ENCODE results near the gene RNF175. TPM values are rescaled to one million over a fixed set of nuclear protein-coding genes. Genes with fewer than 3 reads are reported as not detected.

The RNF175 gene
- total RNA-seq, 1 experiment from 2014 or later: not detected

GRCh38 chr4:153785910-153786721 lies 26.3 kb upstream of the RNF175 start:
- DNase-seq (ENCODE audit: low read depth): no peak

GRCh38 chr4:153784166-153784699 lies 24.4 kb upstream of the RNF175 start:
- DNase-seq (ENCODE audit: low read depth): no peak

GRCh38 chr4:153782581-153782980 lies 22.8 kb upstream of the RNF175 start:
- no peak for DNase-seq (ENCODE audit: low read depth)

GRCh38 chr4:153781717-153782416 lies 22.0 kb upstream of the RNF175 start:
- DNase-seq (ENCODE audit: low read depth): no peak

- DNase-seq (ENCODE audit: low read depth): no peak
These were observed 21.5 kb upstream of the RNF175 start for GRCh38 chr4:153781280-153781679.

- DNase-seq (ENCODE audit: low read depth): no peak
These were observed 21.1 kb upstream of the RNF175 start for GRCh38 chr4:153780876-153781275.

GRCh38 chr4:153780221-153780620 lies 20.4 kb upstream of the RNF175 start:
- DNase-seq (ENCODE audit: low read depth): no peak

GRCh38 chr4:153778383-153778782 lies 18.6 kb upstream of the RNF175 start:
- DNase-seq (ENCODE audit: low read depth): no peak

GRCh38 chr4:153777421-153777820 lies 17.6 kb upstream of the RNF175 start:
- DNase-seq (ENCODE audit: low read depth): no peak

- no peak for DNase-seq (ENCODE audit: low read depth)
These were observed 16.8 kb upstream of the RNF175 start for GRCh38 chr4:153776601-153777000.

GRCh38 chr4:153773236-153773690 lies 13.4 kb upstream of the RNF175 start:
- no peak for DNase-seq (ENCODE audit: low read depth)

- DNase-seq (ENCODE audit: low read depth): no peak
These were observed 11.2 kb upstream of the RNF175 start for GRCh38 chr4:153771046-153771445.

GRCh38 chr4:153766758-153767157 lies 6.9 kb upstream of the RNF175 start:
- DNase-seq (ENCODE audit: low read depth): no peak

GRCh38 chr4:153765894-153766293 lies 6.1 kb upstream of the RNF175 start:
- DNase-seq (ENCODE audit: low read depth): no peak

GRCh38 chr4:153764601-153765368 lies 5.0 kb upstream of the RNF175 start:
- DNase-seq (ENCODE audit: low read depth): no peak

- DNase-seq (ENCODE audit: low read depth): no peak
These were observed 3.6 kb upstream of the RNF175 start for GRCh38 chr4:153763404-153763803.

GRCh38 chr4:153758688-153759406 lies 977 bp downstream of the RNF175 start:
- no peak for DNase-seq (ENCODE audit: low read depth)

- no peak for DNase-seq (ENCODE audit: low read depth)
These were observed 1.7 kb downstream of the RNF175 start for GRCh38 chr4:153758136-153758535.

GRCh38 chr4:153757407-153757806 lies 2.4 kb downstream of the RNF175 start:
- peak; percentile 13 for DNase-seq (ENCODE audit: low read depth)

- DNase-seq (ENCODE audit: low read depth): no peak
These were observed 4.6 kb downstream of the RNF175 start for GRCh38 chr4:153755186-153755585.

GRCh38 chr4:153750197-153750817 lies 9.5 kb downstream of the RNF175 start:
- DNase-seq (ENCODE audit: low read depth): peak; percentile 68
